Retinal pigment epithelial cell (primary cell): Measurements from ENCODE around the gene CACYBP.

Experiments used
- DNase-seq: peaks from one replicate; pipeline ENCODE4 v3.0.0-alpha.2; 2010; ENCODE audit warnings: low read depth
- H3K4me3 ChIP-seq: 2 replicates; pipeline ENCODE4 v1.5.1; 2011; ENCODE audit warnings: mild to moderate bottlenecking, low read length, control low read depth, moderate library complexity
- TF ChIP-seq, protein P1 (sequence below): conservative IDR thresholded peaks from 2 replicates; pipeline ENCODE4 v1.5.1; 2011; ENCODE audit warnings: low read depth, low read length, control low read depth, inconsistent platforms

Gene CACYBP

GRCh38 chr1:174997041-174997440 lies 2.7 kb upstream of the CACYBP start:
- no peak overlapping the region for H3K4me3 ChIP-seq
- TF ChIP-seq, protein P1, sequence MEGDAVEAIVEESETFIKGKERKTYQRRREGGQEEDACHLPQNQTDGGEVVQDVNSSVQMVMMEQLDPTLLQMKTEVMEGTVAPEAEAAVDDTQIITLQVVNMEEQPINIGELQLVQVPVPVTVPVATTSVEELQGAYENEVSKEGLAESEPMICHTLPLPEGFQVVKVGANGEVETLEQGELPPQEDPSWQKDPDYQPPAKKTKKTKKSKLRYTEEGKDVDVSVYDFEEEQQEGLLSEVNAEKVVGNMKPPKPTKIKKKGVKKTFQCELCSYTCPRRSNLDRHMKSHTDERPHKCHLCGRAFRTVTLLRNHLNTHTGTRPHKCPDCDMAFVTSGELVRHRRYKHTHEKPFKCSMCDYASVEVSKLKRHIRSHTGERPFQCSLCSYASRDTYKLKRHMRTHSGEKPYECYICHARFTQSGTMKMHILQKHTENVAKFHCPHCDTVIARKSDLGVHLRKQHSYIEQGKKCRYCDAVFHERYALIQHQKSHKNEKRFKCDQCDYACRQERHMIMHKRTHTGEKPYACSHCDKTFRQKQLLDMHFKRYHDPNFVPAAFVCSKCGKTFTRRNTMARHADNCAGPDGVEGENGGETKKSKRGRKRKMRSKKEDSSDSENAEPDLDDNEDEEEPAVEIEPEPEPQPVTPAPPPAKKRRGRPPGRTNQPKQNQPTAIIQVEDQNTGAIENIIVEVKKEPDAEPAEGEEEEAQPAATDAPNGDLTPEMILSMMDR, result no peak
- DNase-seq, result no peak

DNA sequence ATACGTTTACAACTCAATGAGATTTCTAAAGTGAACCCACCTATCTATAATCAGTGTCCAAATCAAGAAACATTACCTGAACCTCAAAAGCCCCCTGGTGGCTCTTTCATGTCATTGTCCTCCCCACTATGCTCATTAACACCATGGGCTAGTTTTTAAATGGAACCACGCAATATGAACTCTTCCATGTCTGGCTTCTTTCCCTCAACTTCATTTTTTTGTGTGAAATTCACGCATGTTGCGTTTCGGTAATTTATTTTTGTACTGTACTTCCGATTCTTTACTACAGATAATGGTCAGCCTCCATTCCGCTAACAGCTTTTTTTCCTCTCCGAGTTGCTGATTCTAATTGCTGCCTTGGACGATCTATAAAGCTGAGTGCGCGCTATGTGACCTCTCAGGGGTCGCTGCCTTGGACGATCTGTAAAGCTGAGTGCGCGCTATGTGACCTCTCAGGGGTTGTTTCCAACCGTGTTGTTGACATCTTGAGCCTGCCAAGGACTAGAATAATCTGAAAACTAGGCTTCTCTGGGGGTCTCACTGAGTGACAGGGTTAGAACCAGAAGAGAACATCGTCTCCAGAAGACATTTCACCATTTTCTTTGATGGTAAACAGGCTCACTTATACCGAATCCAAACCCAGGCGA lies 1.1 kb upstream of the CACYBP start:
- DNase-seq, result peak; percentile 37
- TF ChIP-seq, protein P1, result peak; percentile 78
- H3K4me3 ChIP-seq, result peak overlapping the region; percentile 80

GRCh38 chr1:174999216-174999935 lies 371 bp upstream of the CACYBP start:
- H3K4me3 ChIP-seq, result peak overlapping the region; percentile 80
- TF ChIP-seq, protein P1, result no peak
- DNase-seq, result peak; percentile 97

- H3K4me3 ChIP-seq, result peak overlapping the region; percentile 72
- TF ChIP-seq, protein P1, result no peak
- no peak for DNase-seq
These were observed 995 bp downstream of the CACYBP start for GRCh38 chr1:175000697-175001187.

GRCh38 chr1:175002910-175003517 lies 3.3 kb downstream of the CACYBP start:
- TF ChIP-seq, protein P1, result no peak
- H3K4me3 ChIP-seq, result no peak overlapping the region
- DNase-seq, result no peak

GRCh38 chr1:175003521-175003920 lies 3.8 kb downstream of the CACYBP start:
- H3K4me3 ChIP-seq, result no peak overlapping the region

More at GRCh38 chr1:175003521-175003920, 3.8 kb downstream of the CACYBP start:
- no peak for DNase-seq
- TF ChIP-seq, protein P1, result no peak
